Stimulated activated CD4-positive, alpha-beta T cell treated with anti-CD3 and anti-CD28 coated beads, Interleukin-15, amount 100 ng/mL, for 24 hours (primary cell): Measurements from ENCODE around the gene MBD6.

Experiments
- DNase-seq: peaks from one replicate; pipeline ENCODE4 v3.0.0-alpha.2; 2020

MBD6 gene

DNA sequence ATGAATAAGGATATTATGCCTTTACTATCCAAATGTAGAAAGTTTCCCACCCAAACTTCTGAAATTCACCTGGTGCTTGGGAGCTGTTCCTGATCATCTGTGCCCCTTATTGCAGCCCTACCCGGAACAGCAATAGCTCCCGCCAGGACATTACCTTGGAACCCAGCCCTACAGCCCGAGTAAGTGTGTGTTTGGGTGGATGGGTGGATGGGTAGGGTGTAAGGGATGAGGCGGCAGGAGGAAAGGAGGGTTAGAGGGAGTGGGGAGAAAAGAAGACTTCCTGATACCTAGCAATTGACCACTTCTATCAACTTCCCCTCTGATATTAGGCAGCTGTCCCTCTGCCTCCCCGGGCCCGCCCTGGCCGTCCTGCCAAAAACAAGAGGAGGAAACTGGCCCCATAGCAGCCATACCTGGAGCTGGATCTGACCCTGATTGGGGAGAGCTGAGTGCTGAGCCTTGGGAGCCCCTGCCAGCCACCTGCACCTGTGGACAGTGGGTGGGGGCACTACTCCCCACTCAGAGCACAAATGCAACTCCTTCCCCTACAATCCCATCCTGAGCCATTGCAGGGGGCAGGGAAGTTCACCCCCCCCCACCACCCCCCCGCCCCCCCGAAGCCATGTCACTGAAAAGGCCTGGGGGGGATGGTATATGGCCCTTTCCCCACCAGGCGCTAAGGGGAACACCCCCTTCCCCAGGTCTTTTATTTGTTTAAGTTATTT, 6.4 kb downstream of the MBD6 start:
- DNase-seq, result no peak

DNA sequence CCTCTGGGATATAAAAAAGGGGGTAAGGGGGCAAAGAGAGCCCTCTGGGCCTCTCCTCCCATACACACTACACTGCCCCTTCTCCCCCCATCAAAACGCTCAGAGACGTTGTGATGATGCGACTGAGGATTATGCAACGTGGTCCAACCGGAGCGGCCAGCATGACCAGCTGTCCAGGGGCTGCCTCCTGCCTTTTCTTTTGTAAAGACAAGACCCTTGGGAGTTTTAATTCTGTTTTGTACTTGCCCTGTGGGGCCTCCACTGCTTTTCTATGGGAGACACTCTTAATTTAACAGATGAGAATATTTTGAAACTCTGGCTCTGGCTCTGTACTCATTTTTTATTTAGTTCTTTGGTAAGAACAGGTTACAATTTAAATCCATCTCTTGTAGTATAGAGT, 7.2 kb downstream of the MBD6 start:
- DNase-seq, result no peak

DNA sequence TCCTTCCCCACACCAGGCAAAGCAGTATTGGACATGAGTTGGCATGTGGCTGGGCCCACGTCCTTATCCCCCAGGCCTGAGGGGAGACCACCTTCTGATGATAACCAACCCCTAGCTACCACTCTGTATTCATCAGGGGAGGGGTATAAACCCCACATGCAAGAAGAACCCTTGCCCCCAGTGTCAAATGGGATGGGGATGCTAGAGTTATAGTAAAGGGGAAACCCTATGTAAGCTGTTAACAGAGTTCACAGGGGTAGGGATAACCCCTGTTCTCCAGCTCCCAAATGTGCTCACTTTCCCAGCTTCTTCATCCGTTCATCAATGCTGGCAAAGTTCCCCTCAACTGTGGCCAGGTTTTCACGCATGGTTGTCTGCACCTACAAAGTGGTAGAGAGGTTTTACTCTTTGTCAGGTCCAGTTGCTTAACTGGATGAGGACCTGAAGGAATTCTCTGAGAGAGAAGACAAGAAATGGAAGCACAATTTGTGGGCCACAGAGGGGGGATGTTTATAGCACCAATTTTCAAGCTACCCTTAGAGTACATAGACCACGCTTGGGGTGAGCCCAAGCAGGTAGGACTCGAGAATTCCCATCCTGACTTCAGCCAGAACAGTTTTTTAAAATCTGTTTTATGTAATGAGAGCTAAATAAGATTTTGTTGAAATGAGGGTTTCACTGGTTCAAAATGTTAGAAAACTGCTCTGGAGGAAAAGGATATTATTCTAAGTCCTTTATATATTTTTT, 7.9 kb downstream of the MBD6 start:
- DNase-seq, result no peak

DNA sequence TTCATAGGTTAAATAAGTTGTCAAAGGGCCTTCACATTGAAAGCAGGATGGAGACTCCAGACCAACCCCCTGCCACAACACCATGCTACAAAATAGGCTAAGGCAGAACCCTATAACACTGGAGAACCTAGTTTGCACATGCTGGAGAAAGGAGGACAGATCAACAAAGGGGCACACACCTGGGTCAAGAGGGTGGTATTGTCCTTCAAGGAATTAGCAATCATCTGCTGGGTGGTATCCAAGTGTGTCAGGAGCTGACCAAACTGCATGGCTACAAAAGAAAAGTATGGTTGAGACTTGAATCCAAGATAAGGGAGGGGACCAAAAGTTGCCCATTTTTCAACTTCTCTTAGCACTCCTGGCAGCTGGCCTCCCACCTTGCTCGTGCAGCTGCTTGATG, 9.2 kb downstream of the MBD6 start:
- no peak for DNase-seq

DNA sequence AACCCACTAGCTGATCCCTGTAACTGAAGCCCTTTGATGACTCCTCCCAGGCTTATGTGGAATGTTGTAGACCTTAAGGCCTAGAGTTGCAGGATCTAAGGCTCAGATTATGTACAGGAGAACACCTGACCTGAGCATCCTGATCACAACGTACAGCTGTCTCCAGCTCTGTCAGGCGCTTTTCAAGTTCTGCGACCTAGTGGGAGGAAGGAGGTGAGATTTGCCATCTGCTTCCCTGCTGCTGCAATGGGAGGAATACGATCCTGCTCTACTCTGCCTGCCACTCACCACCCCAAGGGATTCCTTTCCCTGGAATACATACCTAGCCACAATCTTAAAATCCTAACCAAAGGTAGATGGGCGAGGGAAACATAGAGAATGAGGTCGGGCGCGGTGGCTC, 10.5 kb downstream of the MBD6 start:
- DNase-seq, result no peak

DNA sequence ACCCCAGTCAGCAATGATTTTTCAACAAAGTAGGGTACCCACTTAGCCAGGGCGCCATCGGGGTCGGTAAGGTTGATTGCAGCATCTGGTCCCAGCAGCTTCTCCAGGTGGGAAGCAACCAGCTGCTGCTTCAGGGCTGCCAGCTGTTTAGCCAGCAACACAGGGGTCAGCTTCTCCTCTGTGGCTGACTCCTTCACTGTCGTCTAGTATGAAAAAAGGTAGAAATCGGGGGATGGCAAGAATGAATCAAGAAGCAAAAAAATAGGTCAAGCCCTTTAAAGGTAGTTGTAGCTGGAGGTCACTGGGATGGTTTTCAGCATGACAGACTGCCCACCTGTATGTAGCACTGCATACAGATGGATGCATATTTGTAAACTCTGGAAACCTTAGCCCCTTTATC, 11.6 kb downstream of the MBD6 start:
- DNase-seq, result no peak

DNA sequence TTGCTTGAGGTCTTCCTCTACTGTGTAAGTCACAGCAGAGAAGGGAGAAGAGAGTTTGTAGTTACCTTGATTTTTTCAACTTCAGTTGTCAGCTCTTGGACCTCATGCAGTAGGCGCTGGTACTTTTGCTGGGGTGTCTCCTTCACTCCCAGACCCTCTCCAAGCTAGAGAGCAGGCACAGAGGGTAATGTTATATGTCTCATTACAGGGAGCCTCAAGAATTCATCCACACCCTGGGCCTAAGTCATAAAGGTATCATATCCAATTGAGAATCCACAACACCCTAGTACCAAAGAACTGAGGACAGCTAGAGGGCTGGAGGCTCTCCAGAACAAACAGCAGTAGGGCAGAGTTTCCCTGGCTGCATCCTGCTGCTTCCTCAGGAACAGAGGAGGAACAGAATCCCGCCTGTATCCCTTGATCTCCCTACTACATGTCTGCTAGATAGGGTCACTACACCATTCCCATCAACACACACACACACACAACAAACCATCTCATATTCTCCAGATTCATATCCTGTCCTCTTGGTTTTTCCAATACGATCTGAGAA, 12.4 kb downstream of the MBD6 start:
- DNase-seq, result no peak

DNA sequence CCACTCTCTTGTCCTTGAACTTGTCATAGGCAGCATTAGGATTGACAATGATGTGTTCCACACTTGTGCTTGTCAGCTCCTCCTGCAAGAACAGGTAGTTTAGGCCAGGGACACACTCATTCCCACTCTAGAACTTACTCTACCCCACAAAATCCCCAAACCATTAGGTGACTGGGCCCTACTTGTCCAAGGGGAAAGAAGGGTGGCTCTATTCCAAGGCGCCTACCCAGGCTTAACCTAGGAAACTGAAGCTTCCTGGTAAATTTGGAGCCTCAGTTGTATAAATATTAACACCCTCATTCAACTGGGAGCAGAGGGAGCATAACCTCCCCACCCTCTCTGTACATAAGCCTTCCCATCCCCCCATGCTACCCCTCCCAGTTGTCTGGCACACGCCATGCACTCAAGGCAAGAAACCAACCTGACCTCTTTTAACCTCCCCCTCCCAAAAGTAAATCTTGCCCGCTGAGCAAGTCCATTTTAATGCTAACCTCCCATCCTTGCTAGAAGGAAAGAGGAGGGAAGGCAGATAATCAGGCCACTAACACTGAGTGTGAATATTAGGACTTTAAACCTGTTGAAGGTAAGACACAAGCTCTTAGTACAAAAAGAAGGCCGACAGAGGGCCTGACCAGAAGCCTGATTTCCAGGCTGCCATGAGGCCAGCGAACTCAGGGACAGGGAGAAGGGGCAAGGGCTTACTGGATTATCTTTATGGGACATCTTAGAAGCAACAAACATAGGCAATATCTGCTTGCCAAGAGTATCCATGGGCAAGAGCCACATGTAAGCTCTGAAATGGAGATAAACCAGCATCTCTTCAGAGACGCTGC, 13.4 kb downstream of the MBD6 start:
- DNase-seq, result no peak

DNA sequence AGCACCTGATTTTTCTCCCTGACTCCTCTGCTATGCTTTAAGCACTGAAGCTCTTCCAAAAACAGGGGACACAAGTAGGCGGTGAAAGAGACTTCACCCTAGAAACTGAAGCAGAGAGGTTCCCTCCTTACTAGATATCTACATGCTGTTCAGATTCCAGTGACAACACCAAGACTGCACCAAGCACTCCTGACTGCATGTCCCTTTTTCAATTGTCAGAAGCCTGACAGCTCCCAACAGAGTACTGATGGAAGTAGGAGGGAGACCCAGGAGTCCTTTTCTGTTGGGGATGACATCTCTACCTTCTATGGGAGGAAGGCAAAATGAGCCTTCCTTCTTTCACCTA, 13.9 kb downstream of the MBD6 start:
- DNase-seq, result no peak

DNA sequence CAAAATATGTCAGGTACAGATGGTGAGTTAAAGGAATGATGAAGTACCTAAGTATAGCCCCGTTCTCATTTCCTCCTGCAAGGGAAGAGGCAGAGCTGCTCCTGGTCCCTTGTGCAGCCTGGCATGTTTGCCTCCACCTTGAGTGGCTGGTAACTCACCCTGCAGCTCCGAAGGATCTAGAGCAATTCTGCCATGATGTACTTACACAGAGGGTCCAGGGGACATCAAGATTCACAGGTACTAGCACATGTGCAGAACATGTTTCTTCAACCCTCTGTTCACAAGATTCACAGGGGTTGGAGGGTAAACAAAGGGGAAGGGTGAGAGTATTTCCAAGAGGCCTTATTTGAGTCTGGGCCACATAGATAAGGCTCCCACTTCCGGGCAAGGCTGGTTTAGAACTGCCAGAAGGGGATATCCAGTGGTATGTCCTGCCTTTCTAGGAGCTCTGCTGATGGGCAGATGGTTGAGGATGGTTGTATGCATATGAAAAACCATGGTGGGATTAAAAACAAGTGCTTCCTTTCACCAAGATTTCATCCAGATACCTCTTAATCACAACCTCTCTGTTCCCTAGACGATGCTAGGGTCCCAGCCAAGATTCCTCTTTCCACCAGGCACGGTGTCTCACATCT, 16.6 kb downstream of the MBD6 start:
- no peak for DNase-seq

DNA sequence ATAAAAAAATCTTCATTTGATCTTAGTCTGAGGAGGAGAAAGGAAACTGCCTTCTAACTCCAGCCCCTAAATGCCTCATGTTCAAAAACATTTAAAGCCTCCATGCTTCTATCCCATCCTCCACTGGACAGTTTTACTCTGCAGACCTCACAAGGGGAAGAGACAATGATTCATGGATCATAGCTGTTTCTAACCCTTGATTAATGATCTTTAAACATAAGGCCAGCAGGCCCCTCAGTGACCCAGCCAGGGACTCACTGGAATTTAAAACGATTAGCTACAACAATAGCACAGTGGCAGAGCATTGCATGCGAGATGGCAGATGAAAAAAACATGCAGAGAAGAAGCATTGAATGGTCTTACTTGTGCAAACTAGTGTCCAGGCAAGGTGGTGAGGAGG, 18.4 kb downstream of the MBD6 start:
- DNase-seq, result no peak

DNA sequence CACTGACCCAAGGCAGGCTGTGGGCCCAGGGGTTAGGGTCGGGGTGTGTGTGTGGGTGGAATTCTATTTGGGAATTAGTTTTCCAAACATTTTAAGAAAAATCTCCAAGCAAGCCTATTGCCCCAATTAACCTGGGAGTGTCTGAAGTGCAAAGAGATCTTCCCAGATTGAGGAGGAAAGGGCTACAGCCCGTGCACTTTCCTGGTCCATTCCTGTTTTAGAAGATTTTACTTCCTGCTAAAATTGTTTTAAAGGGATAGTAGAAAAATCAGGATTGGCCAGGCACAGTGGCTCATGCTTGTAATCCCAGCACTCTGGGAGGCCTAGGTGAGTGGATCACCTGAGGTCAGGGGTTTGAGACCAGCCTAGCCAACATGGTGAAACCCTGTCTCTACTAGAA, 19.1 kb downstream of the MBD6 start:
- no peak for DNase-seq

DNA sequence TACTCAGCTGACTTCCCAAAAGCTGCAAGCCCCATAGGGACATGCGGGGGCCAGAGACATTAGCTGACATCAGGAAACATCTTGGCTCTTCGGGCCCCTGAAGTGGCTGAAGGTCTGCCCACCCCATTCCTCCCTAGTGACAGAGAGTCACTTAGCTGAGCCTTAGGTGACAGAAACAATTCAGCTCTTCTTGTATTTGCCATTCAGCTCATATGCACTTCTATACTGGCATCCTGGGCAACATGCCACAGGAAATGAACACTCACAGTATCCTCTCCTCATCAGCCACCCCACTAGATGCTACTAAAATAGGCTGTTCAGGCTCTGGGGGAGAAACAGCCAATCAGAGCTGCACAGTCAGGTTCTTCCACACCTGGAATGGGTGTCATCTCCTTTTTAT, 21.0 kb downstream of the MBD6 start:
- DNase-seq, result no peak

DNA sequence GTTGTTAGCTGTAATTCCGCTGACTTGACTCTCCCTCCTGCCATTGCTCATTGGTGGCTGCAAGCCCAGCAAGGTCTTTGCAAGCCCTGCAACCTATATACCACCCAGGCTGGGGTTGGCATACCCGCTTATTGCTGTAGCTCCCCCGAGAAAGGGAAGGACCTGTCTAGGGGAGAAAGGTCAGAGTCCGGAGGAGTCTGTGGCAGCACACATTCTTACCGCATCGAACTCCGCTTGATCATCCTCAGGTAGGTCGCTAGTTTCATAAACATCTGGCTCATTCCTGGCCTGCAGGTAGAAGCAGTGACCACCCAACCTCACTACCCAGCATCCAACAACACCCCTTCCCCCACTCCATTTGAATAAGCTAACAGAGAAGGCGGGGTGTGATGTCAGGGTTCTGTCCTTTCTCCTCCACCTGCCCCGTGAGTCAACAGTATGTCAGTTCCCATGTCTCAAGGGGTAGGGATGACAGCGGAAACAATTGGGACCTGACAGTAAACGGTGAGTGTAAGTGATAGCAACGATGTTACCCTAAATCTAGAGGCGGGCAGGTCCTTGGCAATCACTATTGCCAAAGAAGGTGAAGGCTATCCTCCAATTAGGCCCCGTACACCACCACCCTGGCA, 23.3 kb downstream of the MBD6 start:
- DNase-seq, result peak; percentile 32

DNA sequence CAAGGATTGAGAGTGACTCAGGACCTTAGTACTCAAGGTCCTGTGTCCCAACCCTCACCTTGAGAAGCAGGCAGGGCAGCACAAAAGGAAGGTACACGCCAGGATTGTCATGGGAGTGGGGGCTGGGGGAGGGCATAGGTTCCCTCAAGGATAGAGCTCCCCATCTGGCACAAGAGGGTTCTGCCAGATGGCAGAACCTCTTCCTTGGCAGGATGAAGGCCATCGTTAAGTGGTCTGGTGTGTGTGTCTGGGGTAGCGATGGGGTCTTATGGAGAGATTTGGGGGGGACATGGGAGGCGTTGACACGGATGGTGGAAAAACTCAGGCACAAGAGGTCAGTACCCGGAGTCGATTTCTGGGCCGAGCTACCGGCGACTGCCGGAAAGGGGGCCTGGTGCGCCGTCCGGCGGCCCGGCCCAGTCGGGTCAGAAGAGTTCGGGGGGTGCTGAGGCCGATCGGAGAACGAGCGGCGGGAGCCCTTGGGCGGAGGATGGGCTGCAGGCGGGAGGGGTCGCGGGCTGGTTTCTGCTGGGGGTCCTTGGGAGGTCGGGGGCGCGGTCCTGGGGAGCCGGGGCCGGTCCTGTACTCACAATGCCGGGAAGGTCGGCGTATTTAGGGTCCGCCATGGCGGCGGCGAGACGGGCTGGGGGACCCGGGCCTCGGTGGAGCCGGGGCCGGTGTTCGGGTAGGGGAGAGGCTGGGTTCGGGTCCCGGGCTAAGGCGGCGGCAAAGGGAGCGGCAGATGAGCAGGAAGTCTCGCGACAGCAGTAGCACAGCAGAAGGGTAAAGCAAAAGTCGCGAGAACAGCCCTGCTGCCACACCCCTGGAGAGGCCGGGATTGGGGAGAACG, 24.0 kb downstream of the MBD6 start, which contains the start of gene DCTN2:
Gene DCTN2 (minus strand): TSS at position 755 of the 850 bp plus-strand sequence. CDS start 129 bp downstream, at position 626.
- peak; percentile 97 for DNase-seq

DNA sequence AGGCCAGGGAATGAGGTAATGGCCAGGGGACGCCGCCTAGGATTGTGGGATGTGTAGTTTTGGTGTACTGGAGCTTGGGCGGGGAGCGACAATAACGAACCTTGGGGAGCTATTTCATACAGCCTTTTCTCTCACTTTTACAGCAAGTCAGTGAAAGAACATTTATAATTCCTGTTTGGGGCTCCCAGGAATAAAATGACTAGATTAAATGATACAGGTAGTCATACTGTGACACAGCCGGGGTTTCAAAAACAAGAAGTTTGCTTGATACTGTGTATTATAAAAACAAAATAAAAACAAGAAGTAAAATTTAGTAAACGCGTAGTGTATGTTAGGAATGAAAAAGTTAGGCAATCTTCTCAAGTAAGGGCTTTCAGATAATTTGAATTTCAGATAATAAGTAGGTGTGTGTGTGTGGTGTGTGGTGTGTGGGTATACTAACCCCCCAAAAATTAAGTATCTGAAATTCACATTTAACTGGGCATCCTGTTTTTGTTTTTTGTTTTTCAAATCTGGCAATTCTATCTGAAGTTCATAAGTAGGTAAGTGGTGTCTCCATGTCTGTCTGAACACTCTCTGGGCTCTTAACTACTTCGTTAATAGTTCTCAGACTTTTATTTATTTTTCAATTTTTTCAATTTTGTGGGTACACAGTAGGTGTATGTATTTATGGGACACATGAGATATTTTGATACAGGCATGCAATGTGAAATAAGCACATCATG, 24.8 kb downstream of the MBD6 start:
- no peak for DNase-seq

DNA sequence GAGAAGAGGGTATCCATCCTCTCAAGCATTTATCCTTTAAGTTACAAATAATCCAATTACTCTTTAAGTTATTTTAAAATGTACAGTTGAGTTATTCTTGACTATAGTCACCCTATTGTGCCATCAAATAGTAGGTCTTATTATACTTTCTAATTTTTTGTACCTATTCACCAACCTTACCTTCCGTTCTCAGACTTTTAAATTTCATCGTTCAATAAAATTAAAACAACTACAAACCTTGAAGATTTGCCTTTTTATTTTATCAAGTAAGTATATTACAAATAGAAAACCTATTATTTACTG, 25.3 kb downstream of the MBD6 start:
- no peak for DNase-seq

DNA sequence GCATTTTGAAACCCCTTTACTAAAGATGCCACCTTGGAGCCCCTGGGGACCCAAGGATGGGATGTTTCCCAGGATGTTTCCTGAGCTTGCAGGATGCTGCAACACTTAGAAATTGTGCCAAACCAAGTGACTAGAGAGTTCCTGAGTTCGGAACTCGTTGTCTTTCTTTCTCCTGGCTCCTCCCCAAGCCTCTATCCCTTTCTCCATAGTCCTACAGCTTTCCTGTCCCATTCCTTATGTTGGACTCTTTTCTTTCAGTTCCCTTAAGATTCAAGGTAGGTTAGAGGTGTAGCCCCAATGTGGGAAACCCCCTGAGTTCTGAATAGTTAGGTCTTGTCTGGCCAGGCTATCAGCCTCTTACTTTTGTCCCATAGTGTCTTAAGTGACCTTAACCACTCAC, 25.9 kb downstream of the MBD6 start:
- no peak for DNase-seq

DNA sequence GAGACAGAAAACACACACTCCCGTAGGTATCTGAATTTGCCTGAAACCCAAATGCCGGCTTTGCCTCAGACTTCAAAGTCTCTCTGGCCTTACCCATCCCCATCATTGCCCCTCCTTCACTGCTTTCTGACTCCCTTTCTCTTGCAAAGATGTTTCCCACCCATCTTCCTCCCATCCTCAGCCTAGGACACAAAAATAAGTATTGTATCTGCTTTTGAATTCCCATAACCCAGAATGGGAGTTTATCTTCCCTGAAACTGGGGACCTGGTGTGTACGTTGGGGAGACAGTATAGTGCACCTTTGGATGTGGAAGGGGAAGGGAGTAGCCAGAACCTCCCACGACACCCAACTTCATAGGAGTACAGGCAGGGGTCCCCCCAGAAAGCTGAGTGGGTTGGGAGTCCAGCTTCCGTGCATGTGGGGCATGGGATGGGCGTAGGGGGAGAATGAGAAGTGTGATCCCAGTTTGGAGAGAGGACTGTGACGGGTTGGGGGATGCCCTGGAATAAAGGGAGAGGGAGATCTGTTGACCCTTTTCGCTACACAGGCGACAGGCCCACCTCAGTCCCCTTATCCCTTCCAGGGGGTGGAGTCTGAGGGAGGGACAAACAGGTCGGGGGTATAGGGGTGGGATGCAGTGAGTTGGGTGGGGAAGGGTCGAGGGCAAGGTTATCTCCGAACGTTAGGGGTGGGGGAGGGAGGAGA, 26.7 kb downstream of the MBD6 start:
- no peak for DNase-seq

DNA sequence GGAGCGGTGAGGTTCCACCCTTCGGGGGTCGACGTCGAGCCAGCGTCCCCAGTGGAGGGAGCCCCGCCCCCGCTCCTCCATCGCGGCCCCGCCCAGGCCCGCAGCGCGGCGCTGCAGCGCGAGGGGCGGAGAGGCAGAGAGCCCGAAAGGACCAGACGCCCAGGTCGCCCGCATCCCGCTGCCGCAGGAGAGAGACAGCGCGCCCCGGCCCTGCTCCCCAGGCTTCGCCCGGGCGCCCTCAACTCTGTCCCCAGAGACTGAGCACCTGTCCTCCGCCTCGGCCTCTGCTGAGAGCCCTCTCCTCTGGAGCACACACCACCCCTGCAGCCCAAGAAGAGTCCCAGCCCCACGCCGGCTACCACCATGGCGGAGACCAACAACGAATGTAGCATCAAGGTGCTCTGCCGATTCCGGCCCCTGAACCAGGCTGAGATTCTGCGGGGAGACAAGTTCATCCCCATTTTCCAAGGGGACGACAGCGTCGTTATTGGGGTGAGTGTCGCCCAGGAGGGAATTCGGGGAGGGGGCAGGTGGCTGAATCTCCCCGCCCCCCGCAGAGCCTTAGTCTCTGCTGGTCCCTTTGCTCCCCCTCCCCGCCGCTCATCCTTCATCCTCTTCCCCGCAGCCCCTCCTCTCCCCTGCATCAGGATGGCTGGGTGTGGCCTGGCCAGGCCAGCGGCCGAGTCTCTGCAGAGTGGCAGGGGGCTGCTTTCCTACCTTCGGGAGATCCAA, 27.5 kb downstream of the MBD6 start, which contains the start of gene KIF5A:
Gene KIF5A (plus strand): TSS at position 136 of the 732 bp plus-strand sequence. CDS start 228 bp downstream, at position 364.
- peak; percentile 76 for DNase-seq
